DMS53 treated with DMSO at 0.1 percent for 48 hours (cell line): ENCODE data around the gene POLR2E.

ENCODE experiments used
- DNase-seq: peaks from one replicate; lab custom pipeline; 2025; ENCODE audit not compliant: unreplicated experiment; lab: John Stamatoyannopoulos, UW

POLR2E gene

DNA sequence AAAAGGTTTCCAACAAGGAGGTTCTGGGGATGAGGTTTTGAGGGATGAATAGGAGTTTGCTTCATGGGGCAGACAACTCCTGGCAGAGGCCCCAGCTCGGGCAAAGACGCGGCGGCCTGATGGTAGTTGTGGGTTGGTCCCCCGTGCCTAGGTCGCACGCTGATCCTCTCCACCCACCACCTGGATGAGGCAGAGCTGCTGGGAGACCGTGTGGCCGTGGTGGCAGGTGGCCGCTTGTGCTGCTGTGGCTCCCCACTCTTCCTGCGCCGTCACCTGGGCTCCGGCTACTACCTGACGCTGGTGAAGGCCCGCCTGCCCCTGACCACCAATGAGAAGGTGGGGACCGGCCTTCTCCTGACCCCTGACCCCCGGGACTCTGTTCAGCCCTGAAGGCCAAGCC lies 43.4 kb downstream of the POLR2E start:
- DNase-seq: no peak

DNA sequence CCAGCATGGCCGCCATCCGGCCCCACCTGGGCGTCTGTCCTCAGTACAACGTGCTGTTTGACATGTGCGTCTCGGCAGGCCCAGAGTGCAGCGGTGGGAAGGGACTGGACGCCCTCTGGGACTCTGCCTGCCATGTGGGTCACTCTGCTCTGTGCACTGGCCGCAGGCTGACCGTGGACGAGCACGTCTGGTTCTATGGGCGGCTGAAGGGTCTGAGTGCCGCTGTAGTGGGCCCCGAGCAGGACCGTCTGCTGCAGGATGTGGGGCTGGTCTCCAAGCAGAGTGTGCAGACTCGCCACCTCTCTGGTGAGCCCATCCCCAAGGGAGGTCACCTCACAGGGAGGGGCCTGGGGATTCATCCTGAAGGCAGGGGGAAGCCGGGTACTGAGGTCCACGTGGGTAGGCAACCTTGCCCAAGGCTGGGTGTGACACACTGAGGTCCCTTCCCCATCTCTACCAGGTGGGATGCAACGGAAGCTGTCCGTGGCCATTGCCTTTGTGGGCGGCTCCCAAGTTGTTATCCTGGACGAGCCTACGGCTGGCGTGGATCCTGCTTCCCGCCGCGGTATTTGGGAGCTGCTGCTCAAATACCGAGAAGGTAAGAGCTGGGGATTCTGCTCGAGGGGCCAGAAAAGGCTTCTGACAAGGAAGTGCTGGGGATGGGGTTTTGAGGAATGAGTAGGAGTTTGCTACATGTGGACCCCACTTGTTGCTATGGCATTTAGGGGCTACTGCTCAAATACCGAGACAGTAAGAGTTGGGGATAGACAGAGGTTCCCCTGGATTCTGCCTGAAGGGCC lies 44.0 kb downstream of the POLR2E start:
- DNase-seq: no peak

GRCh38 chr19:1049800-1050199 lies 45.4 kb downstream of the POLR2E start:
- DNase-seq: no peak

DNA sequence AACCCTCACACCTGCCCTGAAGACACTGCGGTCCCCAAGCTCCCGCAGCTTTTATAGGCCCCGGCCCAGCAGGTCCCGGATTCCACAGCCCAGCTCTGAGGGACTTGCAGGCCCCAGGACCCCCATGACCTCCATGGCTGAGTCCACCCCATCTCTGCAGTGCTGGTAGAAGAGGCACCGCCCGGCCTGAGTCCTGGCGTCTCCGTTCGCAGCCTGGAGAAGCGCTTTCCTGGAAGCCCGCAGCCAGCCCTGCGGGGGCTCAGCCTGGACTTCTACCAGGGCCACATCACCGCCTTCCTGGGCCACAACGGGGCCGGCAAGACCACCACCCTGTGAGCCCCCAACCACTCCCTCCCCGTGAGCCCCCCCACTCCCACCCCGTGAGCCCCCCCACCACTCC lies 46.1 kb downstream of the POLR2E start:
- DNase-seq: no peak

DNA sequence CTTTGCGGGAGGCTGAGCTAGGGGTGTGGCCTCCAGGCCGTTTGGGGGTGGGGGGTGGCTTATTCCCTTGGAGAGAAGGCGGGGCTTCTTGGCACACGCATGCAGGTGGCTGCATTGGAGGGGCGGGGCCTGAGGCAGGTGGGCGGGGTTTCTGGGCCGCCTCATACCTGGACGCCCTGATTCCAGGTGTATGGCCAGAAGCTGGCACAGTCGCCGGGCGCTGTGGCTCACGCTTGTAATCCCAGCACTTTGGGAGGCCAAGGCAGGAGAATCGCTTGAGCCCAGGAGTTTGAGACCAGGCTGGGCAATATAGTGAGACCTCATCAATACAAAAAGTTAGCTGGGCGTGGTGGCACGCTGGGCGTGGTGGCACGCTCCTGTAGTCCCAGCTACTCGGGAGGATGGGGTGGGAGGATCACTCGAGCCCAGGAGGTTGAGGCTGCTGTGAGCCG lies 47.5 kb downstream of the POLR2E start:
- DNase-seq: no peak

DNA sequence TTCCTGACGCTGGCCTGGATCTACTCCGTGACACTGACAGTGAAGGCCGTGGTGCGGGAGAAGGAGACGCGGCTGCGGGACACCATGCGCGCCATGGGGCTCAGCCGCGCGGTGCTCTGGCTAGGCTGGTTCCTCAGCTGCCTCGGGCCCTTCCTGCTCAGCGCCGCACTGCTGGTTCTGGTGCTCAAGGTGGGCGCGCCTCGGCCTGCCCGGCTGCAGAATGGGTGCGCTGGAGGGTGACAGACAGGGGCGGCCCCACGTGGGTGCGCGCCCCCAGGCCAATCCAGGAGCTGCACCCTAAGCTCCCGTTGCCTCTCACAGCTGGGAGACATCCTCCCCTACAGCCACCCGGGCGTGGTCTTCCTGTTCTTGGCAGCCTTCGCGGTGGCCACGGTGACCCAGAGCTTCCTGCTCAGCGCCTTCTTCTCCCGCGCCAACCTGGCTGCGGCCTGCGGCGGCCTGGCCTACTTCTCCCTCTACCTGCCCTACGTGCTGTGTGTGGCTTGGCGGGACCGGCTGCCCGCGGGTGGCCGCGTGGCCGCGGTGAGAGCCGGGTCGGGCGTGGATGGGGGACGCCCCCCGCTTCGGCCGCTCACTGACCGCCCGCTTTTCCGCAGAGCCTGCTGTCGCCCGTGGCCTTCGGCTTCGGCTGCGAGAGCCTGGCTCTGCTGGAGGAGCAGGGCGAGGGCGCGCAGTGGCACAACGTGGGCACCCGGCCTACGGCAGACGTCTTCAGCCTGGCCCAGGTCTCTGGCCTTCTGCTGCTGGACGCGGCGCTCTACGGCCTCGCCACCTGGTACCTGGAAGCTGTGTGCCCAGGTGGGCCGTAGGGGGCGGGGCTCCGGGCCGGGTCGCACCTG lies 48.1 kb downstream of the POLR2E start:
- DNase-seq: no peak

DNA sequence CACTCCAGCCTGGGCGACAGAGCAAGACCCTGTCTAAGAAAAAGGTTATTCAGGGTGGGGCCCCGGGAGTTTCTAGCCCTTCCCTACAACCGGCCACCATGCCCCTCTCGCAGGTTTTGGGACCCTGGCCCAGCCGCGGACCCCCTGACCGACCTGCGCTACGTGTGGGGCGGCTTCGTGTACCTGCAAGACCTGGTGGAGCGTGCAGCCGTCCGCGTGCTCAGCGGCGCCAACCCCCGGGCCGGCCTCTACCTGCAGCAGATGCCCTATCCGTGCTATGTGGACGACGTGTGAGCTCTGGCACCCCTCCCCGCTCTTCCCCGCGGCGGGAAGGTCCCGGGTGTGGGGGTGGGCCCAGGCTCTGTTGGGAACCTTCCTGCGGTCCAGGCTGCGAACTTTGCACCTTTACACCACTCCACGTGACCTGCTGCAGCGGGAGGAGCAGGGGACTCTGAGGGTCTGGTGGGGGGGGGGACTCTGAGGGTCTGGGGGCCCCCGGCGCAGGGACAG lies 49.0 kb downstream of the POLR2E start:
- DNase-seq: no peak

- no peak for DNase-seq
Measured at GRCh38 chr19:1045247-1045603, 50.0 kb downstream of the POLR2E start.

DNA sequence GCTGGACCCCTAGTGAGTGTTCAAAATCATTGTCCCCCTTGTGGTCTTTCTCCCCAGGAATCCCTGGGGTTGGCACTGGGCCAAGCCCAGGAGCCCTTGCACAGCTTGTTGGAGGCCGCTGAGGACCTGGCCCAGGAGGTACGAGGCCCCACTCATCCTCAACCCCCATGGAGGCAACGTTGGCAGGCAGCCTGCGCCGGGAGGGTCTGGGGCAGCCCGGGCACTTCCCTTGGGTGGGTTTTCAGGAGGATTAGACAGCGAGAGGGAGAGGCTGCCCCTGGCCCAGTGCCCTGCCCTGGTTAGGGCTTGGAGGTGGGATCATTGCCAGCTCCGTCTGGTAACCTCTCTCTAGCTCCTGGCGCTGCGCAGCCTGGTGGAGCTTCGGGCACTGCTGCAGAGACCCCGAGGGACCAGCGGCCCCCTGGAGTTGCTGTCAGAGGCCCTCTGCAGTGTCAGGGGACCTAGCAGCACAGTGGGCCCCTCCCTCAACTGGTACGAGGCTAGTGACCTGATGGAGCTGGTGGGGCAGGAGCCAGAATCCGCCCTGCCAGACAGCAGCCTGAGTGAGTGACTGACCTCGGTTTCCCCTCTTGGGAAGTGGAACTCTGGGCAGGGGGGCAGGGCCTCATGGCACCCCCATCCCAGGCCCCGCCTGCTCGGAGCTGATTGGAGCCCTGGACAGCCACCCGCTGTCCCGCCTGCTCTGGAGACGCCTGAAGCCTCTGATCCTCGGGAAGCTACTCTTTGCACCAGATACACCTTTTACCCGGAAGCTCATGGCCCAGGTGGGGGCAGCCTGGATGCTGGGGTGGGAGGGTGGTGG lies 52.3 kb downstream of the POLR2E start:
- DNase-seq: no peak

GRCh38 chr19:1041835-1042685 lies 53.1 kb downstream of the POLR2E start:
- peak; percentile 47 for DNase-seq

GRCh38 chr19:1041272-1041834 lies 53.8 kb downstream of the POLR2E start:
- no peak for DNase-seq

GRCh38 chr19:1040476-1041271 lies 54.5 kb downstream of the POLR2E start:
- DNase-seq: peak; percentile 70

DNA sequence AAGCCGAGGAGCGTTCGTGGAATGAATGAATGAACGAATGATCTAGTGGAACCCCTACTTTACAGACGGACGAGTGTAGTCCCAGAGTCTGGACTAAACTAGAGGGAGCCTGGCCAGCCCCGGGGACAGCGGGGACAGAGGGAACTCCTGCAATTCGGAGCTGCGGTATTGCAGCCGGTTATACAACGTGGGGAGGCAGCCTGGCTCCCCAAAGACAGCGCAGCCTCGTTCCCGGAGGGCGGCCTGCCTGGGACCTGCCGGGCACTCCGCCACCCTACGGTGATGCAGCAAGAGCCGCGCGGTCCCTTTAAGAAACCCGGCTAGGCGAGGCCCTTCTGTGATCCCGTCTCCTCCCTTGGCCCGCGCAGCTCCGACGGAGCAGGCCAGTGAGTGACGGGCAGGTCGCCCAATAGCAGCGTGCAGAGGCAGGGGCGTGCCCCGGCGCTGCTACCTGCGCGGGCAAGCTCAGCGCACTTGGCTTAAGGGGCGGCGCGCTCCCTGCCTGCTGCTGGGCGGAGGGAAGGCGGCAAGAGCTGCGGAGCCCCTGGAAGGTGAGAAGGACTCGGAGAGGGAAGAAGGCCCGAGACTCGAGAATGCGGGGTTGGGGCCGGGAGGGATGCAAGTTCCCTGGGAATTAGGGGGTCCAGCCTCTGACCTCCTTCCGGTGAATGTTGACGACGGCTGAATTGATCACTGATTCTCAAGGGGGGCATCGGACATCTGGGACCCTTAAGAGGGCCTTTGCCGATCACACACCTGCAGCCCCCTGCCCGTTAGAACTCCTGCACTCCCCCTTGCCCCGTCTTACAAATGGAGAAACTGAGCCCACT lies 55.3 kb downstream of the POLR2E start, which contains the start of gene ABCA7:
Gene ABCA7 (plus strand): TSS at position 462 of the 830 bp plus-strand sequence. CDS start 1,255 bp downstream, outside the sequence.
- DNase-seq: peak; percentile 86

GRCh38 chr19:1038978-1039645 lies 56.1 kb downstream of the POLR2E start:
- DNase-seq: no peak

GRCh38 chr19:1037621-1038064 lies 57.5 kb downstream of the POLR2E start:
- no peak for DNase-seq
